HepG2 (cell line): ENCODE measurements around the gene NKX6-1. TPM values are rescaled to one million over a fixed set of nuclear protein-coding genes. Genes with fewer than 3 reads are reported as not detected.

Experiments
- ATAC-seq: fragments of 200-7000 bp; cut with Tn5 transposase; 3 replicates; pipeline ENCODE4 v1.9.1; 2020; ENCODE audit warnings: mild to moderate bottlenecking, moderate library complexity
- BruUV-seq: library from RNA; stranded (reverse); fragments of 400-500 nt; replicated peaks from 2 replicates; lab custom pipeline; 2021; lab: Mats Ljungman, UMichigan
- CTCF ChIA-PET: fragments of 300-600 bp; formaldehyde crosslinking; extraction: SDS; loops from one replicate; lab custom pipeline; 2021; ENCODE audit warnings: low total read pairs, inconsistent platforms, low intra/inter-chr PET ratio; lab: Yijun Ruan, JAX
- POLR2A ChIA-PET: fragments of 350-600 bp; sonication (Branson Sonifier 250); formaldehyde crosslinking; loops from one replicate; lab custom pipeline; 2020; ENCODE audit warnings: antibody characterized with exemption, inconsistent platforms; lab: Yijun Ruan, JAX
- DNase-seq: peaks from one replicate; pipeline ENCODE4 v3.0.0-alpha.2; 2015; ENCODE audit warnings: low spot score
- FAIRE-seq: peaks from 3 replicates; lab custom pipeline; 2011; peaks lifted over from hg19 to GRCh38; lab: Jason Lieb, UNC
- H2AFZ ChIP-seq: one replicate; pipeline ENCODE4 v1.6.1; 2011; ENCODE audit warnings: low read length, inconsistent platforms
- H3K27ac ChIP-seq: fragments of 300-600 bp; 3 replicates; pipeline ENCODE4 v1.8.0; 2011; ENCODE audit warnings: mixed run types, mild to moderate bottlenecking, mixed read lengths, low read length, inconsistent platforms; ENCODE audit not compliant: insufficient read depth; ENCODE audit errors: extremely low read length
- H3K27me3 ChIP-seq, 2 experiments: fragments of 200-600 bp in 1 of 2; 2 replicates in 1 of 2; 3 replicates in 1 of 2; pipeline versions ENCODE4 v1.6.0 to v1.8.0; 2011; ENCODE audit warnings: low read length in 2 of 2, mild to moderate bottlenecking in 2 of 2, moderate library complexity in 2 of 2, inconsistent platforms in 1 of 2; ENCODE audit not compliant: insufficient read depth in 2 of 2, control insufficient read depth in 1 of 2
- H3K36me3 ChIP-seq, 2 experiments: fragments of 200-600 bp in 1 of 2; replicated peaks in 1 of 2; 2 replicates in 1 of 2; 3 replicates in 1 of 2; pipeline versions ENCODE4 v1.5.1 to v1.8.0; 2011; ENCODE audit warnings: low read length in 2 of 2, inconsistent platforms in 1 of 2; ENCODE audit not compliant: insufficient read depth in 2 of 2, control insufficient read depth in 1 of 2
- H3K4me1 ChIP-seq: 2 replicates; pipeline ENCODE4 v1.5.1; 2012; ENCODE audit warnings: low read length, inconsistent platforms; ENCODE audit not compliant: insufficient read depth
- H3K4me2 ChIP-seq: 2 replicates; pipeline ENCODE4 v1.6.0; 2011; ENCODE audit warnings: low read depth, low read length, inconsistent platforms
- H3K4me3 ChIP-seq, 3 experiments: fragments of 200-600 bp in 1 of 3; sonication (generic), shearing (Covaris generic) in 1 of 3; replicated peaks in 1 of 3; 2 replicates each; pipeline ENCODE4 v1.5.1; 2011 to 2016; ENCODE audit warnings: low read length in 3 of 3, inconsistent platforms in 2 of 3, low read depth in 2 of 3, mild to moderate bottlenecking in 2 of 3, control low read depth in 1 of 3, mixed read lengths in 1 of 3; ENCODE audit not compliant: insufficient read depth in 1 of 3
- H3K79me2 ChIP-seq: one replicate; pipeline ENCODE4 v1.6.1; 2011; ENCODE audit warnings: low read length, inconsistent platforms; ENCODE audit not compliant: insufficient read depth
- H3K9ac ChIP-seq: 2 replicates; pipeline ENCODE4 v1.6.0; 2011; ENCODE audit warnings: mild to moderate bottlenecking, low read depth, low read length, inconsistent platforms; ENCODE audit not compliant: insufficient read depth
- H3K9me3 ChIP-seq: 2 replicates; pipeline ENCODE4 v1.5.1; 2012; ENCODE audit warnings: mild to moderate bottlenecking, low read length
- H4K20me1 ChIP-seq: 2 replicates; pipeline ENCODE4 v1.6.0; 2011; ENCODE audit warnings: inconsistent platforms, mild to moderate bottlenecking, low read length, moderate library complexity; ENCODE audit not compliant: insufficient read depth
- ARID2 ChIP-seq: sonication (generic); formaldehyde crosslinking; IDR thresholded peaks from 2 replicates; pipeline ENCODE4 v1.8.1; 2022; ENCODE audit warnings: mild to moderate bottlenecking, missing genetic modification reagents, borderline replicate concordance
- MAFK ChIP-seq, 2 experiments: IDR thresholded peaks in 1 of 2; conservative IDR thresholded peaks in 1 of 2; 2 replicates each; pipeline ENCODE4 v1.6.1; 2011; ENCODE audit warnings: improper control_type of control experiment in 2 of 2, low read length in 2 of 2
- MLXIP ChIP-seq: sonication (generic); formaldehyde crosslinking; IDR thresholded peaks from 2 replicates; pipeline ENCODE4 v1.9.0; 2021; ENCODE audit warnings: missing genetic modification reagents, borderline replicate concordance
- POLR2G ChIP-seq: fragments of 200-400 bp; formaldehyde crosslinking; IDR thresholded peaks from 2 replicates; pipeline ENCODE4 v1.6.1; 2018; ENCODE audit warnings: mild to moderate bottlenecking, low read depth, low read length, moderate library complexity
- RXRA ChIP-seq: sonication (generic); formaldehyde crosslinking; IDR thresholded peaks from 2 replicates; pipeline ENCODE4 v1.5.1; 2020; ENCODE audit warnings: missing genetic modification reagents
- ZBTB1 ChIP-seq: sonication (generic); formaldehyde crosslinking; IDR thresholded peaks from 2 replicates; pipeline ENCODE4 v1.4.0; 2020; ENCODE audit warnings: missing genetic modification reagents, borderline replicate concordance
- ZBTB39 ChIP-seq: sonication (generic); formaldehyde crosslinking; IDR thresholded peaks from 2 replicates; pipeline ENCODE4 v1.5.0; 2020; ENCODE audit warnings: missing genetic modification reagents
- ZMAT3 ChIP-seq: sonication (generic); formaldehyde crosslinking; conservative IDR thresholded peaks from 2 replicates; pipeline ENCODE4 v1.7.0; 2021; ENCODE audit warnings: missing genetic modification reagents
- ZNF333 ChIP-seq: sonication (generic); formaldehyde crosslinking; IDR thresholded peaks from 2 replicates; pipeline ENCODE4 v1.4.0; 2020; ENCODE audit warnings: mild to moderate bottlenecking, missing genetic modification reagents, borderline replicate concordance
- ZNF674 ChIP-seq: sonication (generic); formaldehyde crosslinking; IDR thresholded peaks from 2 replicates; pipeline ENCODE4 v1.5.0; 2020; ENCODE audit warnings: low read depth, mild to moderate bottlenecking, missing genetic modification reagents
- WGBS: methylation state at CpG from one replicate; pipeline ENCODE4 v1.1.6; 2017; ENCODE audit warnings: low lambda C conversion rate; 5-methylcytosine and 5-hydroxymethylcytosine counted together
- in situ Hi-C: cut with HindIII; loops from 2 replicates; pipeline ENCODE4 v1.10.0; 2017; ENCODE audit warnings: low pct_unique_long_range_greater_than_20kb; ENCODE audit not compliant: extremely low pct_ligation_motif_present
- intact Hi-C: fragments of 100-400 bp; cut with micrococcal nuclease; formaldehyde crosslinking; loops from one replicate; pipeline ENCODE4 v1.10.0; 2022; ENCODE audit not compliant: unreplicated experiment
- polyA plus RNA-seq, 8 experiments: library from polyadenylated mRNA; depleted of rRNA in 3 of 8; stranded (reverse) in 7 of 8; unstranded in 1 of 8; fragments of >200 nt; fragmentation: Illumina TruSeq in 4 of 8; extraction: Trizol in 4 of 8; gene quantifications; 2 replicates each; pipeline versions ENCODE4 v1.2.1 to v1.2.3, GENCODE V29; 2011 to 2016; ENCODE audit warnings: low read depth in 4 of 8, missing spikeins in 1 of 8, mixed read lengths in 1 of 8; ENCODE audit not compliant: insufficient read depth in 1 of 8
- total RNA-seq, 5 experiments: library from RNA; depleted of rRNA; stranded (reverse); fragments of >200 nt; fragmentation: Illumina TruSeq; extraction: Trizol; gene quantifications; 2 replicates each; pipeline ENCODE4 v1.2.3, GENCODE V29; 2016; ENCODE audit warnings: low read depth in 1 of 5
- TF ChIP-seq, protein P1 (sequence below): sonication (generic); formaldehyde crosslinking; IDR thresholded peaks from 2 replicates; pipeline ENCODE4 v1.4.0; 2020; ENCODE audit warnings: low read depth, missing genetic modification reagents

Gene NKX6-1
- total and polyA plus RNA-seq, 2 of the 13 experiments (the other 11 are each of a cell fraction or from before 2014, with no cell fraction given): not detected

DNA sequence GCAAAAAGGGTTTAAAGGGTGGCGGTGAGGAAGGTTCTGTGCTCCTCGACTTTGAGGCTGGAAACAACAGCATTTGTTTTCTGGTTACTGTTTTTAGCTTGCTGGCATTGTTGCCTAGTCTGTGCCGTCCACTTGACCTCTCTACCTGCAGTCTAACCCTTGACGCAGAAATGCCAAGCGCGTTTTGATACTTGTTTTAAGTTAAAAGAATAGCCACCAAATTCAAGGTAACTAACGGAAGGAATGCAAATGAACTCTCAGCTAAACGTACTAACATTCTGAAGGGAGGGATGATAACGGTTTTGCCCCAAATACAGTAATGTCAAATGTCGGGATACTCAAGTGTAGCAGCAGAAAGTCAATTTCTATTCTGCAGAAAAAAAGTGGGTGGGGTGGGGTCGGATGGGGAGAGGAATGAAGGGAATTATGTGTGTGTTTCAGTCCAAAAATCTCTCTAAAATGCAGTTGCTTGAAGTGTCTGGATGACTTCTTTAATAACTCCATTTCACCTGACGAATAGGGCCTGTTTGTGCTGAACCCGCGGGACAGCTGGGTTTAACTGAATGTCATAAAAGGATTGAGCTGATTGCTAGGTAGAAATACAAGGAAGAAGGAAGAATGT, 3.4 kb upstream of the NKX6-1 start (continued):
- TF ChIP-seq, protein P1, sequence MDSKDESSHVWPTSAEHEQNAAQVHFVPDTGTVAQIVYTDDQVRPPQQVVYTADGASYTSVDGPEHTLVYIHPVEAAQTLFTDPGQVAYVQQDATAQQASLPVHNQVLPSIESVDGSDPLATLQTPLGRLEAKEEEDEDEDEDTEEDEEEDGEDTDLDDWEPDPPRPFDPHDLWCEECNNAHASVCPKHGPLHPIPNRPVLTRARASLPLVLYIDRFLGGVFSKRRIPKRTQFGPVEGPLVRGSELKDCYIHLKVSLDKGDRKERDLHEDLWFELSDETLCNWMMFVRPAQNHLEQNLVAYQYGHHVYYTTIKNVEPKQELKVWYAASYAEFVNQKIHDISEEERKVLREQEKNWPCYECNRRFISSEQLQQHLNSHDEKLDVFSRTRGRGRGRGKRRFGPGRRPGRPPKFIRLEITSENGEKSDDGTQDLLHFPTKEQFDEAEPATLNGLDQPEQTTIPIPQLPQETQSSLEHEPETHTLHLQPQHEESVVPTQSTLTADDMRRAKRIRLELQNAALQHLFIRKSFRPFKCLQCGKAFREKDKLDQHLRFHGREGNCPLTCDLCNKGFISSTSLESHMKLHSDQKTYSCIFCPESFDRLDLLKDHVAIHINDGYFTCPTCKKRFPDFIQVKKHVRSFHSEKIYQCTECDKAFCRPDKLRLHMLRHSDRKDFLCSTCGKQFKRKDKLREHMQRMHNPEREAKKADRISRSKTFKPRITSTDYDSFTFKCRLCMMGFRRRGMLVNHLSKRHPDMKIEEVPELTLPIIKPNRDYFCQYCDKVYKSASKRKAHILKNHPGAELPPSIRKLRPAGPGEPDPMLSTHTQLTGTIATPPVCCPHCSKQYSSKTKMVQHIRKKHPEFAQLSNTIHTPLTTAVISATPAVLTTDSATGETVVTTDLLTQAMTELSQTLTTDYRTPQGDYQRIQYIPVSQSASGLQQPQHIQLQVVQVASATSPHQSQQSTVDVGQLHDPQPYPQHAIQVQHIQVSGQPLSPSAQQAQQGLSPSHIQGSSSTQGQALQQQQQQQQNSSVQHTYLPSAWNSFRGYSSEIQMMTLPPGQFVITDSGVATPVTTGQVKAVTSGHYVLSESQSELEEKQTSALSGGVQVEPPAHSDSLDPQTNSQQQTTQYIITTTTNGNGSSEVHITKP (CRISPR knock-in tag): no peak
- no peak for TF ChIP-seq ZMAT3 (CRISPR knock-in tag)
- TF ChIP-seq MAFK (conservative IDR thresholded peaks at IDR 0.05 in 1 of 2, IDR thresholded peaks at IDR 0.05 in 1 of 2; ENCODE audit: low read length in 2 of 2): no peak
- no peak for TF ChIP-seq ZNF674 (CRISPR knock-in tag)

DNA sequence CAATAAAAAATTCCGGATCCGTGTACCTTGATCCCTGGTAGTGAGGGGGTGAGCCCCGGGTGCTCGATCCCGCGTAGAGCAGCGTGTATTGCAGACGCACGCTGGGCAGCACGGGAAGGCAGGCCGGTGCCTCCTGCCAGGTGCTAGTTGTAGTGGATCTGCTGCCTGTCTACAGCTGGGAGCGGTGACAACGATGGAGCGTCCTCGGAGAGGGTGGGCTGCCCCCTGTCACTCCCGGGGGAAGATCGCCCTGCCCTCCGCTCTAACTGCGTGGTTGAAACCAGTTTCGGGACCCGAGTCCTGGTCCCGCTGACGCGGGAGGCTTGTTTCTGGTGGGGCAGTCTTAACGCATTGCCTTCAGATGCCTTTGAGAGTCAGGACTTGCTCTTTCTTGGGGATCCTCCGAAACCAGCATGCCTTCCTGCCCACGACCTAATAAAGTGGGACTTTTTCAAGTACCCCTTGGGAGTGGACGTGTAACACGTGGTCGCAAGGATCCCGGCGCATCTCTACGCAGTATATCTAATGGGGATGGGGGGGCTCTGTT, 2.7 kb upstream of the NKX6-1 start:
- H3K79me2 ChIP-seq: no peaks in the 10 kb centered on the region
- H4K20me1 ChIP-seq: no peaks in the 10 kb centered on the region
- no peak overlapping the region for H3K4me3 ChIP-seq
- in situ Hi-C loops: no loop called here
- FAIRE-seq (no peak), ATAC-seq (no peak), DNase-seq (no peak)
- POLR2A ChIA-PET: no interaction called here
- H3K27ac ChIP-seq: no peak overlapping the region
- 44% methylated on average over 33 of the region's 33 CpGs for WGBS
- CTCF ChIA-PET: no interaction called here
- 0 out of 2 replicates have a peak, but pooled peaks cover 9% of the 10 kb centered on the region for H3K4me1 ChIP-seq
- no peak overlapping the region for H2AFZ ChIP-seq
- H3K9me3 ChIP-seq: no peaks in the 10 kb centered on the region
- intact Hi-C loops: no loop called here
- no peak overlapping the region for H3K9ac ChIP-seq
- no peak overlapping the region for H3K4me2 ChIP-seq
- no peaks in the 10 kb centered on the region for H3K36me3 ChIP-seq
- H3K27me3 ChIP-seq: peaks cover 8 to 66% of the 10 kb centered on the region in 2 experiments
- no TSS peak for BruUV-seq
- TF ChIP-seq ZBTB1 (CRISPR knock-in tag): no peak
- no peak for TF ChIP-seq MLXIP (CRISPR knock-in tag)
- TF ChIP-seq ZNF333 (CRISPR knock-in tag): no peak
- TF ChIP-seq POLR2G: no peak
- TF ChIP-seq ARID2 (CRISPR knock-in tag): no peak
- TF ChIP-seq ZBTB39: no peak
- TF ChIP-seq RXRA (CRISPR knock-in tag): no peak
